Right atrium auricular region (tissue), 2 donors: ENCODE results near the gene OAS3. TPM values are rescaled to one million over a fixed set of nuclear protein-coding genes. Genes with fewer than 3 reads are reported as not detected.

Source experiments
- DNase-seq: peaks from one replicate; pipeline ENCODE4 v3.0.0-alpha.2; 2019; ENCODE audit warnings: low spot score
- H3K27ac ChIP-seq, 2 donors: fragments of 200-600 bp; sonication (generic); 1 replicate in 1 of 2; 2 replicates in 1 of 2; pipeline ENCODE4 v1.5.1; 2016 to 2019
- H3K27me3 ChIP-seq, 2 donors: fragments of 200-600 bp; sonication (generic); one replicate each; pipeline versions ENCODE4 v1.5.1 to v1.6.0; 2017 to 2019
- H3K36me3 ChIP-seq: fragments of 200-600 bp; sonication (generic); one replicate; pipeline ENCODE4 v1.5.1; 2016
- H3K4me1 ChIP-seq, 2 donors: fragments of 200-600 bp; sonication (generic); one replicate each; pipeline versions ENCODE4 v1.5.1 to v1.6.0; 2017 to 2019
- H3K4me3 ChIP-seq, 2 donors: fragments of 200-600 bp; sonication (generic); 1 replicate in 1 of 2; 2 replicates in 1 of 2; pipeline ENCODE4 v1.5.1; 2017 to 2019; ENCODE audit warnings: mild to moderate bottlenecking in 1 of 2, moderate library complexity in 1 of 2
- H3K9me3 ChIP-seq, 2 donors: fragments of 200-600 bp; sonication (generic); one replicate each; pipeline ENCODE4 v1.5.1; 2019
- CTCF ChIP-seq, 2 donors: fragments of 200-600 bp; sonication (generic); IDR thresholded peaks; one replicate each; pipeline ENCODE4 v1.5.1; 2019; ENCODE audit warnings: antibody characterized with exemption in 2 of 2
- total RNA-seq, 2 donors: library from RNA; depleted of rRNA; stranded (reverse); fragments of >200 nt; gene quantifications; one replicate each; pipeline ENCODE4 v1.1.0, GENCODE V29; 2016

OAS3 gene
- total RNA-seq, 2 donors from 2014 or later: 2.7 to 5.8 TPM

- no peak for DNase-seq
- Histone ChIP-seq H3K4me3 (no peak overlapping the region), H3K27me3 (no peaks in the 10 kb centered on the region), H3K4me1 (no peaks in the 10 kb centered on the region), H3K36me3 (peaks cover 22% of the 10 kb centered on the region), H3K9me3 (peaks cover 0 to 12% of the 10 kb centered on the region in 2 donors), H3K27ac (no peak overlapping the region)
- no peak for TF ChIP-seq CTCF (IDR thresholded peaks at IDR 0.05)
These were observed 25.1 kb downstream of the OAS3 start for GRCh38 chr12:112963227-112963861.

GRCh38 chr12:112964067-112964670 is 25.9 kb downstream of the OAS3 start:
- TF ChIP-seq CTCF (IDR thresholded peaks at IDR 0.05): no peak
- no peak overlapping the region for H3K4me3 ChIP-seq

GRCh38 chr12:112964915-112965314 is 26.6 kb downstream of the OAS3 start:
- Histone ChIP-seq H3K27ac (no peak overlapping the region), H3K27me3 (no peaks in the 10 kb centered on the region), H3K36me3 (peaks cover 22% of the 10 kb centered on the region), H3K4me1 (no peaks in the 10 kb centered on the region), H3K4me3 (no peak overlapping the region), H3K9me3 (peaks cover 0 to under 1% of the 10 kb centered on the region in 2 donors)
- no peak for TF ChIP-seq CTCF (IDR thresholded peaks at IDR 0.05)
- DNase-seq: no peak

More at GRCh38 chr12:112964067-112964670, 25.9 kb downstream of the OAS3 start:
- Histone ChIP-seq H3K36me3 (peaks cover 22% of the 10 kb centered on the region), H3K27ac (no peak overlapping the region), H3K27me3 (no peaks in the 10 kb centered on the region), H3K9me3 (peaks cover 0 to 8% of the 10 kb centered on the region in 2 donors), H3K4me1 (no peaks in the 10 kb centered on the region)
- DNase-seq: no peak

GRCh38 chr12:112965643-112966042 is 27.4 kb downstream of the OAS3 start:
- no peak for TF ChIP-seq CTCF (IDR thresholded peaks at IDR 0.05)
- peaks cover 22% of the 10 kb centered on the region for H3K36me3 ChIP-seq
- no peaks in the 10 kb centered on the region for H3K9me3 ChIP-seq
- H3K4me1 ChIP-seq: no peaks in the 10 kb centered on the region
- H3K4me3 ChIP-seq: no peak overlapping the region
- DNase-seq: no peak
- H3K27me3 ChIP-seq: no peaks in the 10 kb centered on the region
- no peak overlapping the region for H3K27ac ChIP-seq

- H3K27me3 ChIP-seq: no peaks in the 10 kb centered on the region
- no peak overlapping the region for H3K4me3 ChIP-seq
- H3K27ac ChIP-seq: no peak overlapping the region
- no peaks in the 10 kb centered on the region for H3K9me3 ChIP-seq
- no peak for DNase-seq
- TF ChIP-seq CTCF (IDR thresholded peaks at IDR 0.05): no peak
- peaks cover 0 to 9% of the 10 kb centered on the region in 2 donors for H3K4me1 ChIP-seq
- H3K36me3 ChIP-seq: peaks cover 20% of the 10 kb centered on the region
These were observed 29.0 kb downstream of the OAS3 start for GRCh38 chr12:112967306-112967705.
